Measurements from ENCODE around the gene RAP1B.
"Not testable (repeated sequence)": the region's sequence is repeated elsewhere in the genome, so short reads cannot be mapped to it uniquely, and the experiment has no call there.

Gene RAP1B

GRCh38 chr12:68636268-68636667 lies 25.6 kb downstream of the RAP1B start:
- DNase-seq (ENCODE audit: low spot score), result no peak

GRCh38 chr12:68637439-68637838 lies 26.7 kb downstream of the RAP1B start:
- DNase-seq (ENCODE audit: low spot score), result not testable (repeated sequence)

- DNase-seq (ENCODE audit: low spot score), result no peak
Observed at GRCh38 chr12:68638171-68638570, 27.5 kb downstream of the RAP1B start.

- no peak for DNase-seq (ENCODE audit: low spot score)
Observed at GRCh38 chr12:68638721-68639395, 28.2 kb downstream of the RAP1B start.

GRCh38 chr12:68639396-68639767 lies 28.7 kb downstream of the RAP1B start:
- no peak for DNase-seq (ENCODE audit: low spot score)

- peak; percentile 23 for DNase-seq (ENCODE audit: low spot score)
Observed at GRCh38 chr12:68641138-68641537, 30.4 kb downstream of the RAP1B start.

- peak; percentile 9 for DNase-seq (ENCODE audit: low spot score)
Observed at GRCh38 chr12:68646484-68646883, 35.8 kb downstream of the RAP1B start.

- no peak for DNase-seq (ENCODE audit: low spot score)
Observed at GRCh38 chr12:68647507-68647906, 36.8 kb downstream of the RAP1B start.

GRCh38 chr12:68648179-68648578 lies 37.5 kb downstream of the RAP1B start:
- no peak for DNase-seq (ENCODE audit: low spot score)

- DNase-seq (ENCODE audit: low spot score), result no peak
Observed at GRCh38 chr12:68665016-68665569, 54.4 kb downstream of the RAP1B start.

GRCh38 chr12:68667291-68667690 lies 56.6 kb downstream of the RAP1B start:
- DNase-seq (ENCODE audit: low spot score), result no peak

GRCh38 chr12:68667896-68668295 lies 57.2 kb downstream of the RAP1B start:
- DNase-seq (ENCODE audit: low spot score), result no peak

- no peak for DNase-seq (ENCODE audit: low spot score)
Observed at GRCh38 chr12:68671179-68671578, 60.5 kb downstream of the RAP1B start.

- no peak for DNase-seq (ENCODE audit: low spot score)
Observed at GRCh38 chr12:68673788-68674187, 63.1 kb downstream of the RAP1B start.

- no peak for DNase-seq (ENCODE audit: low spot score)
Observed at GRCh38 chr12:68674376-68674775, 63.7 kb downstream of the RAP1B start.

- DNase-seq (ENCODE audit: low spot score), result no peak
Observed at GRCh38 chr12:68675101-68675842, 64.6 kb downstream of the RAP1B start.

GRCh38 chr12:68676854-68677253 lies 66.2 kb downstream of the RAP1B start:
- not testable (repeated sequence) for DNase-seq (ENCODE audit: low spot score)

GRCh38 chr12:68686262-68686594 lies 75.5 kb downstream of the RAP1B start:
- DNase-seq (ENCODE audit: low spot score), result no peak

- peak; percentile 95 for DNase-seq (ENCODE audit: low spot score)
Observed at GRCh38 chr12:68686595-68687521, 76.2 kb downstream of the RAP1B start, which contains the start of gene NUP107. Gene NUP107 (plus strand): TSS chr12:68686978. CDS start chr12:68687066, 88 bp downstream.

GRCh38 chr12:68695454-68695853 lies 84.8 kb downstream of the RAP1B start:
- no peak for DNase-seq (ENCODE audit: low spot score)

GRCh38 chr12:68699486-68699885 lies 88.8 kb downstream of the RAP1B start:
- no peak for DNase-seq (ENCODE audit: low spot score)
